ENCODE measurements around the gene TSPAN18. TPM values are rescaled to one million over a fixed set of nuclear protein-coding genes. Genes with fewer than 3 reads are reported as not detected.

The TSPAN18 gene
- total and polyA plus RNA-seq, 2 of the 4 experiments (the other 2 are of a cell fraction): 0.36 to 1.1 TPM

GRCh38 chr11:44967930-44968496 lies 241.3 kb downstream of the TSPAN18 start:
- TF ChIP-seq MXI1 (IDR thresholded peaks at IDR 0.05; ENCODE audit: borderline replicate concordance, low read depth, low read length): no peak
- no peak for TF ChIP-seq RFX5 (IDR thresholded peaks at IDR 0.05; ENCODE audit: low read depth, low read length)
- TF ChIP-seq RAD21 (IDR thresholded peaks at IDR 0.05; ENCODE audit: low read length): no peak
- no peak for TF ChIP-seq FOS (IDR thresholded peaks at IDR 0.05; ENCODE audit: low read depth, low read length)
- no peaks in the 10 kb centered on the region for H3K9me3 ChIP-seq (ENCODE audit: control insufficient read depth, insufficient read depth, low read length)

More at GRCh38 chr11:44967930-44968496, 241.3 kb downstream of the TSPAN18 start:
- Histone ChIP-seq H3K4me2 (ENCODE audit: low read depth, low read length) (no peak overlapping the region), H4K5ac (ENCODE audit: low read depth, low read length) (no peak overlapping the region), H3K18ac (ENCODE audit: low read depth, low read length) (no peak overlapping the region), H3K27me3 (ENCODE audit: control insufficient read depth, insufficient read depth, low read length) (peaks cover 34% of the 10 kb centered on the region), H3K4ac (ENCODE audit: low read depth, low read length) (no peak overlapping the region), H2AK9ac (replicated peaks; ENCODE audit: low read depth, low read length, poor library complexity) (no peak overlapping the region), H2BK5ac (ENCODE audit: low read depth, low read length, poor library complexity, severe bottlenecking) (no peak overlapping the region), H3K4me1 (ENCODE audit: control insufficient read depth, insufficient read depth, low read length) (no peaks in the 10 kb centered on the region), H3K14ac (replicated peaks; ENCODE audit: low read depth, low read length) (no peak overlapping the region), H3K36me3 (ENCODE audit: control insufficient read depth, insufficient read depth, low read length) (no peaks in the 10 kb centered on the region), H2AK5ac (ENCODE audit: low read depth, low read length) (no peak overlapping the region), H3K4me3 (ENCODE audit: insufficient read depth, low read depth, low read length) (no peak overlapping the region), H2BK20ac (ENCODE audit: low read depth, low read length) (no peak overlapping the region), H4K20me1 (ENCODE audit: insufficient read depth, low read length) (no peaks in the 10 kb centered on the region), H3K23ac (ENCODE audit: low read depth, low read length) (no peak overlapping the region), H3K9ac (ENCODE audit: low read depth, low read length) (no peak overlapping the region), H2BK120ac (ENCODE audit: low read depth, low read length) (no peak overlapping the region), H3K56ac (ENCODE audit: extremely low read depth, insufficient read depth, low read length) (no peak overlapping the region), H2AFZ (replicated peaks; ENCODE audit: low read length, poor library complexity) (no peak overlapping the region), H3K27ac (ENCODE audit: insufficient read depth, low read length) (no peak overlapping the region), H3K9me1 (ENCODE audit: insufficient read depth, low read length) (no peaks in the 10 kb centered on the region), H2BK15ac (ENCODE audit: low read depth, low read length) (no peak overlapping the region), H4K8ac (ENCODE audit: low read depth in 2 of 2, low read length in 2 of 2) (no peak overlapping the region), H4K91ac (ENCODE audit: insufficient read depth, low read depth, low read length) (no peak overlapping the region), H3K79me1 (ENCODE audit: low read depth in 1 of 2, low read length in 2 of 2) (no peaks in the 10 kb centered on the region)
- ChIA-PET CTCF (no interaction called here), POLR2A (ENCODE audit: unreplicated experiment) (no interaction called here)
- in situ Hi-C loops (cut with MboI; ENCODE audit: low sequenced_read_pairs): no loop called here
- DNase-seq (no peak), ATAC-seq (ENCODE audit: low read depth) (no peak)
- dilution Hi-C loops (cut with HindIII; ENCODE audit: low sequenced_read_pairs, unreplicated experiment): no loop called here
- no TSS peak for BruUV-seq (replicated peaks)
- 80% methylated on average over 1 of the region's 3 CpGs; no CpG with 5 or more reads in 1 of the 2 experiments for WGBS, 2 experiments (ENCODE audit: extremely low coverage in 2 of 2, insufficient read length in 1 of 2)
- intact Hi-C loops (cut with micrococcal nuclease): no loop called here

Measured in IMR-90 (cell line).